Measurements from ENCODE around the gene AQR. TPM values are rescaled to one million over a fixed set of nuclear protein-coding genes. Genes with fewer than 3 reads are reported as not detected.

Gene AQR
- total and polyA plus RNA-seq, 10 of the 15 experiments (the other 5 are each of a cell fraction or from before 2014, with no cell fraction given), result 18.2 to 53.5 (median 32.6) TPM

DNA sequence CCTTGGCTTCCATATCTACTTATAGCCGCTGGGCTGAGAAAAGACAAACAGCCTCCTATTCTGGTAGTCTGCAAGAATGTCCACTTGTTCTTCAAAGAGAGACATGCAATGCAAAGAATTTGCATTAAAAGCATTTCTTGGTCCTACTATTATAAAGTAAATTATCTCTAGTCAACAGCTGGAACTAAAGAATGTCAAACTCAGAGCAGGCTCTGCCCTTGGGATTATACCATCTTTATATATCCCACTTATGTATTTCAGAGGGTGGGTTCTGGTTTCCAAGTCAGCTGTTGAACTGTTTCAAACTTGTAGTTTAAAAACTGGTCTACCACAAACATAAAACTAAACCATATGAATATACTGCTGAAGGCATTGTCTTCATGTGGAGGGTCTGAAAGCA is 167.2 kb downstream of the AQR start:
- H3K9me3 ChIP-seq (replicated peaks; ENCODE audit: control insufficient read depth, insufficient read depth, low read length), result no peaks in the 10 kb centered on the region; the same call in 2 of the 3 replicates
- intact Hi-C loops (cut with micrococcal nuclease; ENCODE audit: unreplicated experiment), result no loop called here
- ATAC-seq, result no peak
- no peak overlapping the region for H3K4me3 ChIP-seq
- WGBS (ENCODE audit: insufficient coverage, insufficient replicate concordance, low lambda C conversion rate, missing lambda C conversion rate), result 69% methylated on average over 1 of the region's 1 CpG
- no peaks in the 10 kb centered on the region for H4K20me1 ChIP-seq (ENCODE audit: control insufficient read depth, insufficient read depth)
- H3K4me1 ChIP-seq (ENCODE audit: control insufficient read depth, insufficient read depth, low read length), result no peaks in the 10 kb centered on the region
- H3K27me3 ChIP-seq (replicated peaks in 1 of 2; ENCODE audit: control insufficient read depth in 2 of 2, insufficient read depth in 2 of 2, low read length in 1 of 2), result peaks cover 0 to 2% of the 10 kb centered on the region in 2 experiments; a peak in 2 of 4 replicates
- BruUV-seq (replicated peaks), result no TSS peak
- H2AFZ ChIP-seq (ENCODE audit: control insufficient read depth, low read depth, low read length), result no peak overlapping the region
- H3K4me2 ChIP-seq (ENCODE audit: control insufficient read depth, insufficient read depth), result no peak overlapping the region
- no peak for DNase-seq (ENCODE audit: low read depth, low spot score)
- in situ Hi-C loops (cut with MboI), result no loop called here
- H3K79me2 ChIP-seq (ENCODE audit: control insufficient read depth, insufficient read depth, low read length), result no peaks in the 10 kb centered on the region
- FAIRE-seq, result no peak
- SMC1A ChIA-PET (ENCODE audit: uncharacterized antibody, unreplicated experiment), result no interaction called here
- H3K36me3 ChIP-seq (ENCODE audit: control insufficient read depth in 2 of 2, insufficient read depth in 2 of 2, low read length in 1 of 2), result no peaks in the 10 kb centered on the region
- CTCF ChIA-PET, result interaction anchor here (0.6 to 1.9 kb wide), 2 partner anchors 9 to 729 kb away, joined by 3 to 4 read pairs; no protein-coding TSS in a partner anchor
- no peak overlapping the region for H3K9ac ChIP-seq (ENCODE audit: control insufficient read depth, insufficient read depth, low read length)
- no peak for TF ChIP-seq STAT1 (conservative IDR thresholded peaks at IDR 0.05)
- POLR2A ChIA-PET, result no interaction called here
- RAD21 ChIA-PET (ENCODE audit: unreplicated experiment), result no interaction called here
- no peak overlapping the region for H3K27ac ChIP-seq (ENCODE audit: control insufficient read depth, insufficient read depth)

Other genes with a start within 250 kb of the AQR start
- not detected in 2 replicates for gene GJD2, start 214.7 kb downstream of the AQR start, total RNA-seq (2014; rRNA removed)
- not detected in 2 replicates for gene GJD2, start 214.7 kb downstream of the AQR start, total RNA-seq (2014; rRNA removed; fragmentation: Illumina TruSeq; extraction: Trizol)
- not detected in 2 replicates for gene GJD2, start 214.7 kb downstream of the AQR start, total RNA-seq (2021)
- gene GJD2, start 214.7 kb downstream of the AQR start, polyA plus RNA-seq (2011; rRNA removed), result not detected in 2 replicates
- gene GJD2, start 214.7 kb downstream of the AQR start, polyA plus RNA-seq (2014; fragmentation: Illumina TruSeq; extraction: Trizol), result not detected in 2 replicates
- gene GJD2, start 214.7 kb downstream of the AQR start, polyA plus RNA-seq (2014; fragmentation: Nextera tagmentation; extraction: Ambion mirVana), result not detected
- not detected in 2 replicates for gene GJD2, start 214.7 kb downstream of the AQR start, polyA plus RNA-seq (2014; rRNA removed)
- gene GJD2, start 214.7 kb downstream of the AQR start, polyA plus RNA-seq (2016; fragmentation: Nextera tagmentation; extraction: Ambion mirVana), result not detected
- not detected in 2 replicates for gene ACTC1, start 174.2 kb downstream of the AQR start, total RNA-seq (2014; rRNA removed)
- gene ACTC1, start 174.2 kb downstream of the AQR start, total RNA-seq (2014; rRNA removed; fragmentation: Illumina TruSeq; extraction: Trizol), result not detected in 2 replicates
- not detected in 2 replicates for gene ACTC1, start 174.2 kb downstream of the AQR start, total RNA-seq (2021)
- not detected in 2 replicates for gene ACTC1, start 174.2 kb downstream of the AQR start, polyA plus RNA-seq (2011; rRNA removed)
- gene ACTC1, start 174.2 kb downstream of the AQR start, polyA plus RNA-seq (2014; fragmentation: Illumina TruSeq; extraction: Trizol), result not detected in 2 replicates
- not detected for gene ACTC1, start 174.2 kb downstream of the AQR start, polyA plus RNA-seq (2014; fragmentation: Nextera tagmentation; extraction: Ambion mirVana)
- gene ACTC1, start 174.2 kb downstream of the AQR start, polyA plus RNA-seq (2014; rRNA removed), result not detected in 2 replicates
- gene ACTC1, start 174.2 kb downstream of the AQR start, polyA plus RNA-seq (2016; fragmentation: Nextera tagmentation; extraction: Ambion mirVana), result 1 to 10 TPM in 1 of 2 experiments, not detected in 1; 1.6 TPM
- gene ZNF770, start 18.5 kb upstream of the AQR start, total RNA-seq (2014; rRNA removed), result 23.4 and 27.5 TPM in 2 replicates
- gene ZNF770, start 18.5 kb upstream of the AQR start, total RNA-seq (2014; rRNA removed; fragmentation: Illumina TruSeq; extraction: Trizol), result 24.9 and 26.2 TPM in 2 replicates
- 32.8 and 34.4 TPM in 2 replicates for gene ZNF770, start 18.5 kb upstream of the AQR start, total RNA-seq (2021)
- 27.1 and 42.8 TPM in 2 replicates for gene ZNF770, start 18.5 kb upstream of the AQR start, polyA plus RNA-seq (2011; rRNA removed)
- gene ZNF770, start 18.5 kb upstream of the AQR start, polyA plus RNA-seq (2014; fragmentation: Illumina TruSeq; extraction: Trizol), result 28.1 and 35.1 TPM in 2 replicates
- 1 to 10 TPM; 1.8 to 5.6 TPM for gene ZNF770, start 18.5 kb upstream of the AQR start, polyA plus RNA-seq (2014; fragmentation: Nextera tagmentation; extraction: Ambion mirVana)
- gene ZNF770, start 18.5 kb upstream of the AQR start, polyA plus RNA-seq (2014; rRNA removed), result 13.4 and 16.3 TPM in 2 replicates
- 100 to 1,000 TPM; 116 to 118 TPM for gene ZNF770, start 18.5 kb upstream of the AQR start, polyA plus RNA-seq (2016; fragmentation: Nextera tagmentation; extraction: Ambion mirVana)
- gene NANOGP8, start 115.6 kb upstream of the AQR start, total RNA-seq (2014; rRNA removed), result not detected in 2 replicates
- gene NANOGP8, start 115.6 kb upstream of the AQR start, total RNA-seq (2014; rRNA removed; fragmentation: Illumina TruSeq; extraction: Trizol), result not detected in 2 replicates
- not detected in 2 replicates for gene NANOGP8, start 115.6 kb upstream of the AQR start, total RNA-seq (2021)
- not detected in 2 replicates for gene NANOGP8, start 115.6 kb upstream of the AQR start, polyA plus RNA-seq (2011; rRNA removed)
- not detected in 2 replicates for gene NANOGP8, start 115.6 kb upstream of the AQR start, polyA plus RNA-seq (2014; fragmentation: Illumina TruSeq; extraction: Trizol)
- not detected for gene NANOGP8, start 115.6 kb upstream of the AQR start, polyA plus RNA-seq (2014; fragmentation: Nextera tagmentation; extraction: Ambion mirVana)
- 0.11 TPM in 1 of 2 replicates, not detected in the other for gene NANOGP8, start 115.6 kb upstream of the AQR start, polyA plus RNA-seq (2014; rRNA removed)
- not detected for gene NANOGP8, start 115.6 kb upstream of the AQR start, polyA plus RNA-seq (2016; fragmentation: Nextera tagmentation; extraction: Ambion mirVana)

Measured in GM12878 (cell line).